ENCODE measurements around the gene FCSK. TPM values are rescaled to one million over a fixed set of nuclear protein-coding genes. Genes with fewer than 3 reads are reported as not detected.

FCSK gene
- total and polyA plus RNA-seq, 2 of the 13 experiments (the other 11 are each of a cell fraction or from before 2014, with no cell fraction given) = 9.1 to 19.2 TPM

DNA sequence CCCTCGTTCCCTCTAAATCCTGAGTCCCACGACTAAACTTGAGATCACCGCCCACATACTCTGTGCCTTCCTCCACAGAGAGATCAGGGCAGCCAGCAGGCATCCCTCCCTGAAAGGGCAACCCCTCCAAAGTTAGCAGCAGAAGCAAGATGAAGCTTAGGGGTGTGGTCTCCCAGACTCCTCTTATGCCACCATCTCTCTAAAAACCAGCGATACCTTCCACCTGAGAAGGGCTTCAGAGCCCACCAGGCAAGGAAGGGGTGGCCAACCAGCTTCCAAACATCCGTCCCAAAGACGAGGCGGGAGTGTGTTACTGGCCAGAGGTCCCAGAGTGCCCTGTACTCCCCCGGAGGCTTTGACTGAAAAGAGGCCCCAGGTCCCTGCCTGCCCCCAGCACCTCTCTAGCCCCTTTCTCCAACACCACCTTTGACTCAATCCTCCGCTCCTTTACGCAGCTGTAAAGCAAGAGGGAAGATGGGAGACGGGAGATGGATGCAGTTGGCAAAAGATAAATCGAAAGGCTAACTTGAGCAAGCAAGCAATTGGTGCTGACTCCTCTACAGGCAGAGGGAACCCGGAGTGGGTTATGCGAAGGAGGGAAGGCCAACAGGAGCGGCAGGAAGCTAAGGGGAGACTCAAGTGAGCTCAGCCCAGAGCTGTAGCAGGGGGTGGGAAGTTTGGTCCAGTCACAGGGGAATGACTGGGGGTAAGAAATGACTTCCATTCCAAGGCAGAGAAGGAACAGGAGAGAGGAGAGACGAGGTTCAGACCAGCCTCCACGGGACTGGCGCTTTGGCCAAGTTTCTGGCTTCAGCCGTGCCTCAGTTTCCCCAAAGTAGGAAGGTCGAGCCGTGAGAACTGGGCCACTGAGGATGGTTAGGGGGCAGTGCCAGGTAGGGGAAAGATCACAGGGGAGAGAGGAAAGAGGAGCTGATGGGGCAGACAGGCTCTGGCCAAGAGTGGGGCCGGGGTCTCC lies 16.5 kb upstream of the FCSK start (continued):
- TF ChIP-seq, protein P1, sequence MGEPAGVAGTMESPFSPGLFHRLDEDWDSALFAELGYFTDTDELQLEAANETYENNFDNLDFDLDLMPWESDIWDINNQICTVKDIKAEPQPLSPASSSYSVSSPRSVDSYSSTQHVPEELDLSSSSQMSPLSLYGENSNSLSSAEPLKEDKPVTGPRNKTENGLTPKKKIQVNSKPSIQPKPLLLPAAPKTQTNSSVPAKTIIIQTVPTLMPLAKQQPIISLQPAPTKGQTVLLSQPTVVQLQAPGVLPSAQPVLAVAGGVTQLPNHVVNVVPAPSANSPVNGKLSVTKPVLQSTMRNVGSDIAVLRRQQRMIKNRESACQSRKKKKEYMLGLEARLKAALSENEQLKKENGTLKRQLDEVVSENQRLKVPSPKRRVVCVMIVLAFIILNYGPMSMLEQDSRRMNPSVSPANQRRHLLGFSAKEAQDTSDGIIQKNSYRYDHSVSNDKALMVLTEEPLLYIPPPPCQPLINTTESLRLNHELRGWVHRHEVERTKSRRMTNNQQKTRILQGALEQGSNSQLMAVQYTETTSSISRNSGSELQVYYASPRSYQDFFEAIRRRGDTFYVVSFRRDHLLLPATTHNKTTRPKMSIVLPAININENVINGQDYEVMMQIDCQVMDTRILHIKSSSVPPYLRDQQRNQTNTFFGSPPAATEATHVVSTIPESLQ (CRISPR knock-in tag; conservative IDR thresholded peaks at IDR 0.05) = no peak
- TF ChIP-seq TCF7L2 (IDR thresholded peaks at IDR 0.05; ENCODE audit: low read depth, low read length) (no peak), ISX (CRISPR knock-in tag; conservative IDR thresholded peaks at IDR 0.05) (no peak), ZBTB14 (CRISPR knock-in tag; IDR thresholded peaks at IDR 0.05) (no peak), HNF4A (CRISPR knock-in tag; IDR thresholded peaks at IDR 0.05) (no peak), AKNA (CRISPR knock-in tag; IDR thresholded peaks at IDR 0.05; ENCODE audit: borderline replicate concordance) (no peak), FOSL1 (CRISPR knock-in tag; IDR thresholded peaks at IDR 0.05; ENCODE audit: borderline replicate concordance) (no peak), ZNF556 (CRISPR knock-in tag; IDR thresholded peaks at IDR 0.05; ENCODE audit: borderline replicate concordance) (no peak), POLR2AphosphoS2 (IDR thresholded peaks at IDR 0.05; ENCODE audit: low read depth, low read length) (no peak), HDAC1 (CRISPR knock-in tag; IDR thresholded peaks at IDR 0.05) (0 out of 2 replicates have a peak, but pooled peaks have one; percentile 36)
- TF ChIP-seq, protein P2, sequence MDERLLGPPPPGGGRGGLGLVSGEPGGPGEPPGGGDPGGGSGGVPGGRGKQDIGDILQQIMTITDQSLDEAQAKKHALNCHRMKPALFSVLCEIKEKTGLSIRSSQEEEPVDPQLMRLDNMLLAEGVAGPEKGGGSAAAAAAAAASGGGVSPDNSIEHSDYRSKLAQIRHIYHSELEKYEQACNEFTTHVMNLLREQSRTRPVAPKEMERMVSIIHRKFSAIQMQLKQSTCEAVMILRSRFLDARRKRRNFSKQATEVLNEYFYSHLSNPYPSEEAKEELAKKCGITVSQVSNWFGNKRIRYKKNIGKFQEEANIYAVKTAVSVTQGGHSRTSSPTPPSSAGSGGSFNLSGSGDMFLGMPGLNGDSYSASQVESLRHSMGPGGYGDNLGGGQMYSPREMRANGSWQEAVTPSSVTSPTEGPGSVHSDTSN (CRISPR knock-in tag; IDR thresholded peaks at IDR 0.05) = no peak
- TF ChIP-seq, protein P3, sequence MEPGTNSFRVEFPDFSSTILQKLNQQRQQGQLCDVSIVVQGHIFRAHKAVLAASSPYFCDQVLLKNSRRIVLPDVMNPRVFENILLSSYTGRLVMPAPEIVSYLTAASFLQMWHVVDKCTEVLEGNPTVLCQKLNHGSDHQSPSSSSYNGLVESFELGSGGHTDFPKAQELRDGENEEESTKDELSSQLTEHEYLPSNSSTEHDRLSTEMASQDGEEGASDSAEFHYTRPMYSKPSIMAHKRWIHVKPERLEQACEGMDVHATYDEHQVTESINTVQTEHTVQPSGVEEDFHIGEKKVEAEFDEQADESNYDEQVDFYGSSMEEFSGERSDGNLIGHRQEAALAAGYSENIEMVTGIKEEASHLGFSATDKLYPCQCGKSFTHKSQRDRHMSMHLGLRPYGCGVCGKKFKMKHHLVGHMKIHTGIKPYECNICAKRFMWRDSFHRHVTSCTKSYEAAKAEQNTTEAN (CRISPR knock-in tag; conservative IDR thresholded peaks at IDR 0.05) = no peak
- TF ChIP-seq, protein P4, sequence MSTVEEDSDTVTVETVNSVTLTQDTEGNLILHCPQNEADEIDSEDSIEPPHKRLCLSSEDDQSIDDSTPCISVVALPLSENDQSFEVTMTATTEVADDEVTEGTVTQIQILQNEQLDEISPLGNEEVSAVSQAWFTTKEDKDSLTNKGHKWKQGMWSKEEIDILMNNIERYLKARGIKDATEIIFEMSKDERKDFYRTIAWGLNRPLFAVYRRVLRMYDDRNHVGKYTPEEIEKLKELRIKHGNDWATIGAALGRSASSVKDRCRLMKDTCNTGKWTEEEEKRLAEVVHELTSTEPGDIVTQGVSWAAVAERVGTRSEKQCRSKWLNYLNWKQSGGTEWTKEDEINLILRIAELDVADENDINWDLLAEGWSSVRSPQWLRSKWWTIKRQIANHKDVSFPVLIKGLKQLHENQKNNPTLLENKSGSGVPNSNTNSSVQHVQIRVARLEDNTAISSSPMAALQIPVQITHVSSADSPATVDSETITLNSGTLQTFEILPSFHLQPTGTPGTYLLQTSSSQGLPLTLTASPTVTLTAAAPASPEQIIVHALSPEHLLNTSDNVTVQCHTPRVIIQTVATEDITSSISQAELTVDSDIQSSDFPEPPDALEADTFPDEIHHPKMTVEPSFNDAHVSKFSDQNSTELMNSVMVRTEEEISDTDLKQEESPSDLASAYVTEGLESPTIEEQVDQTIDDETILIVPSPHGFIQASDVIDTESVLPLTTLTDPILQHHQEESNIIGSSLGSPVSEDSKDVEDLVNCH (CRISPR knock-in tag; IDR thresholded peaks at IDR 0.05) = no peak

All from HepG2 (cell line).